Measurements from ENCODE around the gene KCNIP2.

- TF ChIP-seq CTCF (conservative IDR thresholded peaks at IDR 0.05; ENCODE audit: low read depth, low read length) (no peak), SMC3 (IDR thresholded peaks at IDR 0.05; ENCODE audit: low read depth, low read length) (no peak), POLR2A (IDR thresholded peaks at IDR 0.05; ENCODE audit: low read depth, low read length) (no peak), RAD21 (IDR thresholded peaks at IDR 0.05; ENCODE audit: low read length) (no peak), BHLHE40 (IDR thresholded peaks at IDR 0.05; ENCODE audit: low read depth, low read length) (no peak), CEBPB (IDR thresholded peaks at IDR 0.05; ENCODE audit: low read depth, low read length) (no peak), MXI1 (IDR thresholded peaks at IDR 0.05; ENCODE audit: borderline replicate concordance, low read depth, low read length) (no peak), RCOR1 (IDR thresholded peaks at IDR 0.05; ENCODE audit: insufficient replicate concordance, low read length) (no peak), ELK1 (IDR thresholded peaks at IDR 0.05; ENCODE audit: borderline replicate concordance, low read depth, low read length) (no peak), MAFK (IDR thresholded peaks at IDR 0.05; ENCODE audit: low read depth, low read length) (no peak), NFE2L2 (IDR thresholded peaks at IDR 0.05; ENCODE audit: low read depth, low read length) (no peak)
- TF ChIP-seq, protein P1, sequence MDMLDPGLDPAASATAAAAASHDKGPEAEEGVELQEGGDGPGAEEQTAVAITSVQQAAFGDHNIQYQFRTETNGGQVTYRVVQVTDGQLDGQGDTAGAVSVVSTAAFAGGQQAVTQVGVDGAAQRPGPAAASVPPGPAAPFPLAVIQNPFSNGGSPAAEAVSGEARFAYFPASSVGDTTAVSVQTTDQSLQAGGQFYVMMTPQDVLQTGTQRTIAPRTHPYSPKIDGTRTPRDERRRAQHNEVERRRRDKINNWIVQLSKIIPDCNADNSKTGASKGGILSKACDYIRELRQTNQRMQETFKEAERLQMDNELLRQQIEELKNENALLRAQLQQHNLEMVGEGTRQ (IDR thresholded peaks at IDR 0.05; ENCODE audit: low read depth, low read length): no peak
Measured at GRCh38 chr10:101789686-101790085, 53.9 kb downstream of the KCNIP2 start.

Data from IMR-90 (cell line).